Type B pancreatic cell (in vitro differentiated cells): ENCODE data around the gene SMCHD1. TPM values are rescaled to one million over a fixed set of nuclear protein-coding genes. Genes with fewer than 3 reads are reported as not detected.
A peak's percentile ranks its signal among the peaks of the same experiment; 100 is the strongest.

Experiments used
- DNase-seq: peaks from one replicate; pipeline ENCODE4 v3.0.0; 2021; ENCODE audit warnings: mixed read lengths; ENCODE audit not compliant: unreplicated experiment; ENCODE audit errors: extremely low spot score
- H3K27ac Mint-ChIP-seq: 2 replicates; pipeline ENCODE4 v1.8.0; 2021; ENCODE audit warnings: mild to moderate bottlenecking, mixed read lengths
- H3K27me3 Mint-ChIP-seq: 2 replicates; pipeline ENCODE4 v1.8.0; 2021; ENCODE audit warnings: mixed read lengths
- H3K36me3 Mint-ChIP-seq: 2 replicates; pipeline ENCODE4 v1.8.0; 2021; ENCODE audit warnings: mixed read lengths
- H3K4me1 Mint-ChIP-seq: one replicate; pipeline ENCODE4 v1.8.0; 2021; ENCODE audit warnings: mixed read lengths; ENCODE audit not compliant: unreplicated experiment
- H3K4me3 Mint-ChIP-seq: 2 replicates; pipeline ENCODE4 v1.8.0; 2021; ENCODE audit warnings: mild to moderate bottlenecking, mixed read lengths
- H3K9me3 Mint-ChIP-seq: 2 replicates; pipeline ENCODE4 v1.8.0; 2021; ENCODE audit warnings: mixed read lengths
- total RNA-seq: library from RNA; stranded (reverse); gene quantifications from 2 replicates; pipeline ENCODE4 v1.2.1, GENCODE V29; 2021; ENCODE audit warnings: low replicate concordance
- TF ChIP-seq, protein P1 (sequence below): fragments of 200-600 bp; sonication (generic); conservative IDR thresholded peaks from 2 replicates; pipeline ENCODE4 v1.5.0; 2021; ENCODE audit warnings: antibody characterized with exemption, mild to moderate bottlenecking

Gene SMCHD1
- total RNA-seq, 1 donor from 2014 or later = 56.5 TPM

DNA sequence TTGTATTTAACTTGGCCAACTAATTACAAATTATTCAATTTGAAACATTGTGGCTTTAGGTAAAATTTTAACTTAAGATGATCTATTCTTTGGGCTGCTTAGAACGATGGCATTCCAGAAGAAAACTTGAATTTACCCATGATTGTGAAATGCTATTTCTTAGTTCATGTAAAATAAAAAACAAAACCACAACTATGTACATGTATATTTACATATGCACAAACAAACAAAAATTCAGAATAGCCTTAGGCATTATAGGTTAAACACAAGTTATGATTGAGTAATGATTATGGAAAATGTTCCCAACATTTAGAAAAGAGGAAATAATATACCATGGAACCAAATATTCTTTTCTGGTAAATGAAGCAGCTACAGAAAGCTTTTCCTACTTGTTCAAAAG is 3.5 kb upstream of the SMCHD1 start:
- Mint-ChIP-seq H3K36me3 (no peaks in the 10 kb centered on the region), H3K4me3 (no peak overlapping the region), H3K27me3 (peaks cover 19% of the 10 kb centered on the region), H3K27ac (no peak overlapping the region), H3K9me3 (no peaks in the 10 kb centered on the region), H3K4me1 (peaks cover 10% of the 10 kb centered on the region)
- no peak for DNase-seq
- TF ChIP-seq, protein P1, sequence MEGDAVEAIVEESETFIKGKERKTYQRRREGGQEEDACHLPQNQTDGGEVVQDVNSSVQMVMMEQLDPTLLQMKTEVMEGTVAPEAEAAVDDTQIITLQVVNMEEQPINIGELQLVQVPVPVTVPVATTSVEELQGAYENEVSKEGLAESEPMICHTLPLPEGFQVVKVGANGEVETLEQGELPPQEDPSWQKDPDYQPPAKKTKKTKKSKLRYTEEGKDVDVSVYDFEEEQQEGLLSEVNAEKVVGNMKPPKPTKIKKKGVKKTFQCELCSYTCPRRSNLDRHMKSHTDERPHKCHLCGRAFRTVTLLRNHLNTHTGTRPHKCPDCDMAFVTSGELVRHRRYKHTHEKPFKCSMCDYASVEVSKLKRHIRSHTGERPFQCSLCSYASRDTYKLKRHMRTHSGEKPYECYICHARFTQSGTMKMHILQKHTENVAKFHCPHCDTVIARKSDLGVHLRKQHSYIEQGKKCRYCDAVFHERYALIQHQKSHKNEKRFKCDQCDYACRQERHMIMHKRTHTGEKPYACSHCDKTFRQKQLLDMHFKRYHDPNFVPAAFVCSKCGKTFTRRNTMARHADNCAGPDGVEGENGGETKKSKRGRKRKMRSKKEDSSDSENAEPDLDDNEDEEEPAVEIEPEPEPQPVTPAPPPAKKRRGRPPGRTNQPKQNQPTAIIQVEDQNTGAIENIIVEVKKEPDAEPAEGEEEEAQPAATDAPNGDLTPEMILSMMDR = no peak

DNA sequence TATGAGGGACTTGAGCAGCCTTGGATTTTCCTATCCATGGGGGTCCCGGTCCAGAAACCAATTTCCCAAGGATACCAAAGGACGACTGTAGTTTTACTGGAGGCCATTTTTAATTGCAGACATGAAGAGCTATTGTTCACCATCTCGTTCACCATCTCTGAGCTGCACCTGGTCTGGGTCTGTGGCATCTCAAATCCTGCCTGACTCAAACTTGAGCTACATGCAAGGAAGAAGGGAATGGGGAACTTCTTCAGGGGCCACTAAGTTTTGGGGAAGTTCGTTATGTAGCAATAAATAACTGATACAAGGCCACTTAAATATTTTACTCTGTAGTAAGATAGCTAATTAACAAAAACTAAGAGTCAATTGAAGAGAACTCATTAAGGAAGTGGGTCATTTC is 2.1 kb upstream of the SMCHD1 start:
- TF ChIP-seq, protein P1 = no peak
- Mint-ChIP-seq H3K9me3 (no peaks in the 10 kb centered on the region), H3K36me3 (no peaks in the 10 kb centered on the region), H3K27ac (no peak overlapping the region), H3K4me1 (peaks cover 21% of the 10 kb centered on the region), H3K27me3 (peaks cover 19% of the 10 kb centered on the region), H3K4me3 (peak overlapping the region; percentile 51)
- DNase-seq = no peak

DNA sequence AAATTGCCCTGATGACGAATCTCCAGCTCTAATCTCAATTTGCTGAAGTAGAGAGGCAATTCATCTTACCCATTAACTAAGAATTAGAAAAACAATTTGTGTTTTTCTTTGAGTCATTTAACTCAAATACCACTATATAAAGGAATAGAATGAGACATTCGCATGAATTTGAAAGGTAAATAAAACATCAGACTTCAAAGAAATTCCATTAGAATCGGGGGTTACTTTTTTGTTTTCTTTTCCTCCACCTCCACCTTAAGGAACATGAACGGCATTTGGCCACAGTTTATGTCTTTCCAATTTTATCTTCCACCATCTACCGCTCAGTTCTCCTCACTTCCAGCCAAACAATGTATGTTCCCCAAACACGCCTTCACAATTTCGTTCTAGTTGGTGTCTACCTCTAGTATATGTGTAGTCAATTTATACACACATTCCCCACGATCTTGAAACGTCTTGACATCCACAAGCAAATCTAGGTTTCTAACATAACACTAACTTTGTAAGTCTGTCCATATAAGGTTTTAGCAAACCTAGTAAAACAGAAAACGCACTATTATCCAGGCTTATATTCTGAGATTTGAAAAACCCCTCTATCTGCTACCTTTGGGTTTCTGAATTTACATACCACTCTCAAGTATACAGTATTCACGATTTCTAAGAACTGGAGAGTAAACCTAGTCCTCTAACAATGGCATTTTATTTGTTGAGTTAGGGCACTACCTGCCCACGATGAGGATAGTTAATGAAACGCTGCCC is 1.2 kb upstream of the SMCHD1 start:
- no peaks in the 10 kb centered on the region for H3K36me3 Mint-ChIP-seq
- peak overlapping the region; percentile 11 for H3K27ac Mint-ChIP-seq
- peak overlapping the region; percentile 96 for H3K4me3 Mint-ChIP-seq
- peaks cover 21% of the 10 kb centered on the region for H3K4me1 Mint-ChIP-seq
- no peak for DNase-seq
- peaks cover 19% of the 10 kb centered on the region for H3K27me3 Mint-ChIP-seq
- no peaks in the 10 kb centered on the region for H3K9me3 Mint-ChIP-seq
- TF ChIP-seq, protein P1 = no peak

DNA sequence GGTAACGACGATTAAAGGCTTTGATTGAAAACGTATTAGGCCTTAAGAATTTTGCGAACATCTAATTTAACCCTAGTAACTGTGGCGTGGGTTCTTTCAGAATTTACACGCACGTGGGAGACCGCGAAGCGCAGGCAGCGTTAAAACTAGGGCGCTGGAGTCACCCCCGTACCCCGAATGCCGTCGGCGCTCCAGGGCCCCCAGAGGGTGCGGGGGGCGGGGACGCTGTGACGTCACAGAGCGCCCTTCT is 673 bp upstream of the SMCHD1 start:
- TF ChIP-seq, protein P1 = no peak
- Mint-ChIP-seq H3K4me1 (peaks cover 21% of the 10 kb centered on the region), H3K27me3 (peaks cover 19% of the 10 kb centered on the region), H3K4me3 (peak overlapping the region; percentile 96), H3K27ac (peak overlapping the region; percentile 11), H3K36me3 (no peaks in the 10 kb centered on the region), H3K9me3 (no peaks in the 10 kb centered on the region)
- DNase-seq = no peak

DNA sequence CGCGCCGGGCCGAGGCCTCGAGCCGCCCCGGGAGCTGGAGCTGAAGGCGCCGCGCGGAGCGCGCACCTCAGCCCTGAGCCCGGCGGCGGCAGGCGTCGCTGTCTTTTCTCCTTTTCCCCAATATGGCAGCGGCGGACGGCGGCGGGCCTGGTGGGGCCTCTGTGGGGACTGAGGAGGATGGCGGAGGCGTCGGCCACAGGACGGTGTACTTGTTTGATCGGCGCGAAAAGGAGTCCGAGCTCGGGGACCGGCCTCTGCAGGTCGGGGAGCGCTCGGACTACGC is 369 bp downstream of the SMCHD1 start:
- DNase-seq = no peak
- H3K27ac Mint-ChIP-seq = peak overlapping the region; percentile 91

More for the DNA sequence above, 369 bp downstream of the SMCHD1 start:
- Mint-ChIP-seq H3K36me3 (peaks cover 2% of the 10 kb centered on the region), H3K27me3 (peaks cover 19% of the 10 kb centered on the region), H3K9me3 (no peaks in the 10 kb centered on the region), H3K4me3 (peak overlapping the region; percentile 96), H3K4me1 (peaks cover 21% of the 10 kb centered on the region)
- TF ChIP-seq, protein P1 = peak; percentile 16
